Activated T-cell treated with anti-CD3 and anti-CD28 coated beads for 4 hours (primary cell): ENCODE measurements around the gene PRKAR1B.

Experiments used
- DNase-seq: peaks from one replicate; pipeline ENCODE4 v3.0.0-alpha.2; 2020

Gene PRKAR1B

DNA sequence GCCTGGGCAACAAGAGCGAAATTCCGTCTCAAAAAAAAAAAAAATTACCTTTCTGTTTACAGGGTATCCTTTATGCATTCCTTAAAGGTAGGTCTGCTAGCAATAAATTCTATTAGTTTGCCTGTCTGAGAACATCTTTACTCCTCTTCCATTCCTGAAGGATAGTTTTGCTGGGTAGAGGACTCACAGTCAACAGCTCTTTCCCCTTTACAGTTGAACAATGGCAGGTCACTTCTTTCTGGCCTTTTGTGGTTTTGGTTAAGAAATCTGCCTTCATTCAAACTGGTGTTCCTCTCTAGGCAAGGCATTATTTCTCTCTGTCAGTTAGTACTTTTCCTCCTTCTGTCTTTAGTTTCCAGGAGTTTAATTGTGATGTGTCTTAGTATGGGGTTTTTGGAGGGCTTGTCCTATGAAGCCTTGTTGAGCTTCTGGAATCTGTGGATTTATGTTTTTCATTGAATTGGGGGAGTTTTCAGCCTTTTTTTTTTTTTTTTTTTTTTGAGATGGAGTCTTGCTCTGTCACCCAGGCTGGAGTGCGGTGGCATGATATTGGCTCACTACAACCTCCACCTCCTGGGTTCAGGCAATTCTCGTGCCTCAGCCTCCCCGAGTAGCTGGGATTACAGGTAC is 5.3 kb downstream of the PRKAR1B start:
- DNase-seq: no peak

GRCh38 chr7:716636-717035 is 10.4 kb downstream of the PRKAR1B start:
- no peak for DNase-seq

DNA sequence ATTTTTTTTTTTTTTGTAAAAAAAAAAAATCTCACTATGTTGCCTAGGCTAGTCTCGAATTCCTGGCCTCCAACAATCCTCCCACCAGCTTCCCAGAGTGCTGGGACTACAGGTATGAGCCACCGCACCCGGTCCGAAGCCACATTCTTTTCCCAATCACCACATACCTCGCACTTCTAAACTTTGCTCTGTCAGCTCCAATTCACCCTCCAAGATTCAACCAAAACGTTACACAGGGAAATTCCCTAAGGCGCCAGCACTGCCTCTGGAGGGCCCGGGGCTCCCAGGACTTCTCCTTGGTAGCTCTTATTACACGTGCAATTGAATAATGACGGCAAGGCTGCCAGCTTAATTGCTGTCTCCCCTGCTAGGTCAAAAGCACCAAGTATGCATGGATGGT is 10.9 kb downstream of the PRKAR1B start:
- DNase-seq: no peak

DNA sequence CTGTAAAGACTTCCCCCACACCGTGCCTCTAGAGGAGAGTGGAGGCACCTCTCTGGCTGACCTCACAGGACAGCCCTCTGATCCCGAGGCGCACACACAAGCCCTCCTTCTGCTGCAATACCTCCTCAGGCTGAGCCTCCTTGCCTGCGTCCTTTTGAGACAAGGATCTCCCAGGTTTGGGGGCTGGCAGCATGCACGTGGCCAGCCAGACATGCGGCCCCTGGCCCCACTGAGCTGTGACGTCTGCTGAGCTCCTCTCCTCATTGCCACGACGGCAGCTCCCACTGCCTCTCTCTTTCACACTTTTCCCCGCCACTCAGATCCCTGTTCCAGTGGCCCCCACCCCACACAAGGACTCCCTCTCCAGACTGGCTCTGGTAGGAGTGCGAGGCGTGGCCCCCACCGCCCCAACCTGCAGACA is 12.8 kb downstream of the PRKAR1B start:
- no peak for DNase-seq

- no peak for DNase-seq
These were observed 13.4 kb downstream of the PRKAR1B start for GRCh38 chr7:713488-714230.

- no peak for DNase-seq
These were observed 14.0 kb downstream of the PRKAR1B start for GRCh38 chr7:713139-713457.

DNA sequence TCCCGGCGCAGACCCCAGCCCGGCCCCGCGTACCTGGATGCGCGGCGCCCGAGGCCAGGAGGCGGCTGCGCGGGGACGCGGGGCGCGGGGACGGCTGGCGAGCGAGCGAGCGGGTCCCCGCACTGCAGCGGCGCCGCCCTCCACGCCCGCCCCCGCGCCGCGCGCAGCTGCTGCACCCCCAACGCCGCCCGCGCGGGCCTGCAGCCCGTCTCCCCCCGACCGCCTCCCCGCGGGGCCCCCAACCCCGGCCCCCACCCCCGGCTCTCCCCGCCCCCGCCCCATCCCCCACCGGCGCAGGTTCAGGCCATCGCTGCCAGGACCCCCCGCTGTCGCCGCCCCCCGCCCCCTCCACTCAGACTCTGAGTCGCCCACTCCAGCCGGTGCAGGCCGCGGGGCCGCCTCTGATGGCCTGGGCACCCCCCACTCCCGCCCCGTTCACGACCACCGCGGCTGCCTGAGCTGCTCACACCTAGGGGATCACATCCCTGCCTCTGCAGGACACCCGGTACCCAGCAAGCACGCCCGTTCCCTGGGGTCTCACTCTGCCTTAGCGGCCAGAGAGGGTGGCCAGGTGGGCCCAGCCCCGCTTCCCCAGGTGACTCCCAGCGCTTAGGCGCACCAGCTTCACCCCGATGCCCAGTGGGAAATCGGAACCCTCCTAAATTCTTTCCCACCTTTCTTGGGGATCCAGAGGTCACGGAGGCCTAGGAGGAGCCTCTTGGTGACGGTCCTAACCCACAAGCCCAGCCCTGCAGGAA is 14.5 kb downstream of the PRKAR1B start:
- DNase-seq: no peak

DNA sequence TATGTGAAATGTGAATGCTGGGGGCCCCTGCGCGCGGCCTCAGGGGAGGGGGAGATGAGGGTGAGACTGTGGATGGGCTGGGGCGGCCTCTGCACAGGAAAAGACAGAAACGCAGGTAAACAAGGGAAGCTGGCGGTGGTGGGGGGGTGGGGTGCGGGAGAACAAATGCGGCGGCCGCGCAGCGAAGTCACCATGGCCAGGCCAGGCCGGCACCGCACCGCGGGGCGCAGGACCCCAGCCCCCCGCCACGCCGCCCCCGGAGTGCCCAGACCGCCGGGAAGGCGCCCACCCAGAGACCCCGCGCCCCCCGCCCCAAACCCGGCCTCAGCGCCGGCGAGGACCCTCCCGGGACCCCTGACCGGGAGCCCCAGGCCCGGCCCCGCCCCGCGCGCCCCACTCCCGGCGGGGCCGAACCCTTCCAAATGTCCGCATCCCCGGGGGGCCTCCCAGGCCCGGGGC is 15.1 kb downstream of the PRKAR1B start:
- no peak for DNase-seq

DNA sequence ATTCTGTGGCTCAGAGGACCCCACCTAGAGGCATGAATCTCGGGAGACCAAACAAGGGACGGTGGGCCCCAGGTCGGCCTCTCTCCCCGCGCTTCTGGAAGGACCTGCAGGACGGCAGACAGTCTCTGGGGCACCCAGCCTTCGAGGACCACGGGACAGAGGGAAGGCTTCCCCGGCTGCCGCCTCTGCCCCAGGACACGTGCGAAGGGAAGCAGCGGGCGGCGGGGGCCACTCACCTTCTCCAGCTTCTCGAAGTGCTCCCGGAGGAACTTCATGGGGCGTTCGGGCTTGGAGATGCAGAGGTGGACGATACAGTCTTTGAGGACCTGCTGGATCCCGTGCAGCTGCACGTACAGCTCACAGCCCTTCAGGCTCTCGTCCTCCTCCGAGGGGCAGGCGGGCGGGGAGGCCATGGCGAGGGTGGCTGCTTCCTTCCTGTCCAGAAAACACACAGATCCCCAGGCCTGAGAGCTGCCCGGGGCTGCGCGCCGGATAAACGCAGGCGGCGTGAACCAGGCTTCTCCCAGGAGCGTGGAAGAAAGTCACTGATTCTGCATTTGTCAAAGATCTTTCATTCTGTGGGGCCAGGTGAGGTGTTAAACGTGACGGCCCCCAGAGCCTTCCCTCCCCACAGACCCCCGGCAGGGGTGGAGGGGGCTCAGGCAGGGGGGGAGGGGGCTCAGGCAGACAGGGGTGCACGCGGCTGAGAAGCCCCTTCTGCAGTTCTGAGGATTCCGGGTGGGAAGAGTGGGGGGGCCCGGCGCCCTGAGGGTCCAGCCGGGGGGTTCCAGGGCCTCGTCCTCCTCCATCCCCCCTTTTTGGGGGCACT is 15.8 kb downstream of the PRKAR1B start:
- no peak for DNase-seq

- no peak for DNase-seq
These were observed 16.9 kb downstream of the PRKAR1B start for GRCh38 chr7:710161-710560.

DNA sequence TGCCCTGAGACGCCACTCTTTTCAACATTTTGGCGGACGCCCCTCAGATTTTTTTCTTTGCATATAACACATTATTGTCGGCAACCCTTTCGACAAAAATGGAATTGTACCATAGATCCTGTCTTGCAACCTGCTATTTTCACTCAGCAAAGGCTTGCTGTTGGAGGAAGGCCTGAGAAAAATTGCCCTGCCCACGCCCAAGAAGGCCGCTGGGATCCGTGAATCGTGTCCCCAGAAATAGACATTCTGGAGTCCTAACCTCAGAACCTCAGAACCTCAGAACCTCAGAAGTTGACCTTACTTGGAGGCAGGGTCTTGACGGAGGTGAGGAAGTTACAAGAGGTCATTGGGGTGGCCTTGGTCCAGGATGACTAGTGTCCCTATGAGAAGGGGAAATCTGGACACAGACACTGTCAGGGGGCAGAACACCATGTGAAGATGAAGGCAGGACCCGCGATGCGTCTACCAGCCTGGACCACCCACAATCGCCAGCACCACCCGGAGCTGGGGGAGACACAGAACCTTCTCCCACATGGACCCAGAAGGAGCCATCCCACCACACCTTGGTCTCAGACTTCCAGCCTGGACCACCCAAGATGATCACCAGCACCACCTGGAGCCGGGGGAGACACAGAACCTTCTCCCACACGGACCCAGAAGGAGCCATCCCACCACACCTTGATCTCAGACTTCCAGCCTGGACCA is 19.6 kb downstream of the PRKAR1B start:
- DNase-seq: no peak

DNA sequence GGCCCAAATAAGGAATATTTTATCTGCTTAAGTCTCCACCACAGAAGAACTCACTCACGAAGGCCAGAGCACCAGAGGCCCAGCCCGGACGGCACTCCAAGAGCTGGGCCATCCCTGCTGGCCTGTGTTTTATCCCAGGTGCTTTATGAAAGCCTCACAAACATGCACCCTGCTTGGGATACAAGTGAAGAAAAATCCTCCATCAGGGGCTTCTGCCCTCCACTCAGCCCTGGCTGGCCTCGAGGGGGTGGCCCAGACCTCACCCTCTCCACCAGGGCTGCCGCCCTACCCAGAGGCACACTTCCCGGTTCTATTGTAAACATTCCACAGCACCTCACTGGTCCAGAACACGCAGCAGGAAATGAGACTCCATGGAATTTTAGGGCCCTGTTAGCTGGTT is 20.4 kb downstream of the PRKAR1B start:
- DNase-seq: no peak

DNA sequence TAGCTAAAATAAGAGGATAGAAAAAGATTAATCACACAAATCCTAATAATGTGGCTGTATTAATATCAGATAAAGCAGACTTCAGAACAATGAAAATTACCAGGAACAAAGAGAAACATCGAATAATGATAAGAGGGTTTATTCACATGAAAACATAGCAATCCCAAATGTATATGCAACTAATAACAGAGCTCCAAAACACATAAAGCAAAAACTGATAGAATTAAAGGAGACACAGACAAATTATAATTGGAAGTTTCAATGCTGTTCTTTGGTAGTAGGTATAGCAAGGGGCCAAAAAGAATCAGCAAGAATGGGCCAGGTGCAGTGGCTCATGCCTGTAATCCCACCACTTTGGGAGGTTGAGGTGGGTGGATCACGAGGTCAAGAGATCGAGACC is 24.0 kb downstream of the PRKAR1B start:
- DNase-seq: no peak

DNA sequence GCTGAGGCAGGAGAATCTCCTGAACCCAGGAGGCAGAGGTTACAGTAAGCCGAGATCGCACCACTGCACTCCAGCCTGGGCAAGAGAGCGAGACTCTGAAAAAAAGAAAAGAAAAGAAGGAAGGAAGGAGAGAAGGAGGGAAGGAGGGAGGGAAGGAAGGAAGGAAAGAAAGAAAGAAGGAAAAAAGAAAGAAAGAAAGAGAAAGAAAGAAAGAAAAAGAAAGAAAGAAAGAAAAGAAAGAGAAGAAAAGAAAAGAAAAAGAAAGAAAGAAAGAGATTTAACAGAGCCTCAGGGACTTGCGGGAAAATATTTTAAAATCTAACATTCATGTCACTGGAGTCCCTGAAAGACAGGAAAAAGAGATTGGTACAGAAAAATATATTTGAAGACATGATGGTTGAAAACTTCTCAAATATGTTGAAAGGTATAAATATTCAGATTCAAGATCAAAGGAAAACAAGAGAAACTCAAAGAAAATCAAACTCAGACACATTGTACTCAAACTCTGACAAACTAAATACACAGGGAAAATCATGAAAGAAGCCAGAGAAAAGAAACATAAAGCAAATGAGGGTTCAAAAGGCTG is 25.9 kb downstream of the PRKAR1B start:
- DNase-seq: no peak

DNA sequence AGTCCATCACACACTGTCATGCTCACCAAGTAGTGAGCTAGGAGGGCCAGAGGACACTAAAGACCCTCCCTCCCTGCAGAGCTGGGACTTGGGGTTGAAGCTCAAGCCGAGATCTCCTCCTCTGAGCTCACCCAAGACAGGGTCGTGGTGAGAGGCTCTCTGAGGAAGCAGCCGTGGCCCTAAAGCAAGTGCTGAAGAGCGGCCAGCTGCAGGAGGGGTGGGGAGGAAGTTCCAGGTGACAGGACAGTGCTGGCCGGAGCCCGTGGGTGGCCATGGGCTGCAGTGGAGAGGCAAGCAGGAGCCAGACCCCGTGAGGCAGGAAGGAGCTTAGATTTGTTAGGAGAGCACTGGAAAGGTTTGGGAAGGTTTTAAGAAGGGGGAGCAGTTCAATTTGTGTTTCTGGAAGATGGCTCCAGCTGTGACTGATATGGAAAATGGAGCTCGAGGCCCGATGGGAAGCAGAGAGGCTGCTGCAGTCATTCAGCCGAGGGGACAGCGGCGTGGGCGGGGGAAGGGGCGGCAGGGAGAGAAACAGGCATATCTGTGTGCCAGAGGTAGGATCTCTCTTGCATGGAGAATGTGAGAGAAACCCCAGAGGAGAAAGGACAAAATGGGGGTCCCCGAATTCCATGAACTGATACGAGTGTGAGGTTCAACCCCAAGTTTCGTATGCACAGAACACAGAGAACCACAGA is 27.5 kb downstream of the PRKAR1B start:
- no peak for DNase-seq

GRCh38 chr7:698515-699475 is 28.3 kb downstream of the PRKAR1B start:
- DNase-seq: no peak

- DNase-seq: no peak
These were observed 30.1 kb downstream of the PRKAR1B start for GRCh38 chr7:696812-697551.

GRCh38 chr7:696426-696811 is 30.7 kb downstream of the PRKAR1B start:
- no peak for DNase-seq

- DNase-seq: no peak
These were observed 33.8 kb downstream of the PRKAR1B start for GRCh38 chr7:693280-693679.
